AG04450 (cell line): ENCODE data around the gene CCDC183. TPM values are rescaled to one million over a fixed set of nuclear protein-coding genes. Genes with fewer than 3 reads are reported as not detected.
A peak's percentile ranks its signal among the peaks of the same experiment; 100 is the strongest.
"Not testable (repeated sequence)": the region's sequence is repeated elsewhere in the genome, so short reads cannot be mapped to it uniquely, and the experiment has no call there.

Experiments used
- CTCF ChIA-PET: fragments of 300-600, 350-600 bp; formaldehyde crosslinking; extraction: SDS; loops from one replicate; lab custom pipeline; 2022; ENCODE audit warnings: antibody characterized with exemption, inconsistent platforms; lab: Charles Lee
- POLR2A ChIA-PET: fragments of 350-600 bp; formaldehyde crosslinking; extraction: SDS; loops from one replicate; lab custom pipeline; 2021; ENCODE audit warnings: antibody characterized with exemption, inconsistent platforms; lab: Yijun Ruan, JAX
- DNase-seq: peaks from one replicate; pipeline ENCODE4 v3.0.0-alpha.2; 2011; ENCODE audit warnings: low read depth, low spot score
- H3K27ac ChIP-seq: one replicate; pipeline ENCODE4 v1.5.1; 2012; ENCODE audit warnings: low read depth, low read length, control low read depth
- H3K27me3 ChIP-seq: one replicate; pipeline ENCODE4 v1.6.0; 2012; ENCODE audit warnings: low read length; ENCODE audit not compliant: control insufficient read depth, insufficient read depth
- H3K4me3 ChIP-seq: 2 replicates; pipeline ENCODE4 v1.5.1; 2011; ENCODE audit warnings: mild to moderate bottlenecking, low read depth, low read length, control low read depth
- H3K9me3 ChIP-seq: 2 replicates; pipeline ENCODE4 v1.5.1; 2012; ENCODE audit warnings: low read length; ENCODE audit not compliant: control insufficient read depth, insufficient read depth
- polyA plus RNA-seq: library from polyadenylated mRNA; depleted of rRNA; stranded (reverse); fragments of >200 nt; gene quantifications from 2 replicates; pipeline ENCODE4 v1.2.3, GENCODE V29; 2011
- TF ChIP-seq, protein P1 (sequence below): IDR thresholded peaks from 2 replicates; pipeline ENCODE4 v1.5.1; 2011; ENCODE audit warnings: low read depth, low read length, control low read depth, inconsistent platforms

The CCDC183 gene
- polyA plus RNA-seq, 1 experiment = 0.21 TPM

DNA sequence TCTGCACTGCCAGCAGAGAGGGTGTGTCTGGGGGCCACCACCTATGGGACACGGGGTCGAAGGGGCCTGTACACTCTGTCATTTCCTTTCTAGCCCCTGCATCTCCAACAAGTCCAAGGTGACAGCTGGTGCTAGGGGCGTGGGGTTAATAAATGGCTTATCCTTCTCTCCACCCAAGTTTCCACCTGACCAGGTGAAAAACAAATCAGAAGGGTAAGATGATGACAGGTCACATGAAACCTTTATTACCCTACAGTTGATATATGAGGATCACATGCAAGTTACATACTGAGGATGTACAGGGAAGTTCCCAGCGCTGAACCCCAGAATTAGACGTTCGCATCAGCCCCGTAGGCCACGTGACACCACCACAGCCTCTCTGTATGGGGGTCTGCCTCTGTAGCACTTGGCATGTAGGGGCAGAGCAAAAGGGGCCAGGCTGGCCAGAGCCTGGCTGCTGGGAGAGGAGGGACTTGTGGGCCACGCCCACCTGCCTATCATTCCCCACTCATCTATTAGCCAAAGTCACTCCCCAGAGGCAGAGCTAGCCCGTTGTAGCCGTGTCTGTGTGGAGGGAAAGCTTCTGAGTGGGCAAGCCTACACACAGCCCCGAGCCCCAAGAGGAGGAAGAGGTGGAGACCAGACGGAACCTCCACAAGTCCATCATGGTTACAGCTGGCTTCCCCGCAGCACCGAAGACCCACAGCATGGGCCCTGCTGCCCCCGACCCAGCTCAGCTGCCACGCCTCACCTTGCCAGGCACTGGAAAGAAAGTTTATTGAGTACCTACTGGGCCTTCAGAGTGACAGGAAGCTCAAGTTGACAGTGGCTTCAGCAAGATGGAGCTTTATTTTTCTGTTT, 2.8 kb upstream of the CCDC183 start:
- H3K9me3 ChIP-seq = no peaks in the 10 kb centered on the region; the same call in 1 of the 2 replicates
- H3K27me3 ChIP-seq = peaks cover 16% of the 10 kb centered on the region
- no peak for DNase-seq
- TF ChIP-seq, protein P1, sequence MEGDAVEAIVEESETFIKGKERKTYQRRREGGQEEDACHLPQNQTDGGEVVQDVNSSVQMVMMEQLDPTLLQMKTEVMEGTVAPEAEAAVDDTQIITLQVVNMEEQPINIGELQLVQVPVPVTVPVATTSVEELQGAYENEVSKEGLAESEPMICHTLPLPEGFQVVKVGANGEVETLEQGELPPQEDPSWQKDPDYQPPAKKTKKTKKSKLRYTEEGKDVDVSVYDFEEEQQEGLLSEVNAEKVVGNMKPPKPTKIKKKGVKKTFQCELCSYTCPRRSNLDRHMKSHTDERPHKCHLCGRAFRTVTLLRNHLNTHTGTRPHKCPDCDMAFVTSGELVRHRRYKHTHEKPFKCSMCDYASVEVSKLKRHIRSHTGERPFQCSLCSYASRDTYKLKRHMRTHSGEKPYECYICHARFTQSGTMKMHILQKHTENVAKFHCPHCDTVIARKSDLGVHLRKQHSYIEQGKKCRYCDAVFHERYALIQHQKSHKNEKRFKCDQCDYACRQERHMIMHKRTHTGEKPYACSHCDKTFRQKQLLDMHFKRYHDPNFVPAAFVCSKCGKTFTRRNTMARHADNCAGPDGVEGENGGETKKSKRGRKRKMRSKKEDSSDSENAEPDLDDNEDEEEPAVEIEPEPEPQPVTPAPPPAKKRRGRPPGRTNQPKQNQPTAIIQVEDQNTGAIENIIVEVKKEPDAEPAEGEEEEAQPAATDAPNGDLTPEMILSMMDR = no peak
- POLR2A ChIA-PET = no interaction called here
- no peak overlapping the region for H3K27ac ChIP-seq
- no peak overlapping the region for H3K4me3 ChIP-seq
- CTCF ChIA-PET = interaction anchor here (1.3 to 2.7 kb wide), 3 partner anchors 10 to 28 kb away, joined by 3 to 13 read pairs (median 12); partner anchors contain the start of gene RABL6

DNA sequence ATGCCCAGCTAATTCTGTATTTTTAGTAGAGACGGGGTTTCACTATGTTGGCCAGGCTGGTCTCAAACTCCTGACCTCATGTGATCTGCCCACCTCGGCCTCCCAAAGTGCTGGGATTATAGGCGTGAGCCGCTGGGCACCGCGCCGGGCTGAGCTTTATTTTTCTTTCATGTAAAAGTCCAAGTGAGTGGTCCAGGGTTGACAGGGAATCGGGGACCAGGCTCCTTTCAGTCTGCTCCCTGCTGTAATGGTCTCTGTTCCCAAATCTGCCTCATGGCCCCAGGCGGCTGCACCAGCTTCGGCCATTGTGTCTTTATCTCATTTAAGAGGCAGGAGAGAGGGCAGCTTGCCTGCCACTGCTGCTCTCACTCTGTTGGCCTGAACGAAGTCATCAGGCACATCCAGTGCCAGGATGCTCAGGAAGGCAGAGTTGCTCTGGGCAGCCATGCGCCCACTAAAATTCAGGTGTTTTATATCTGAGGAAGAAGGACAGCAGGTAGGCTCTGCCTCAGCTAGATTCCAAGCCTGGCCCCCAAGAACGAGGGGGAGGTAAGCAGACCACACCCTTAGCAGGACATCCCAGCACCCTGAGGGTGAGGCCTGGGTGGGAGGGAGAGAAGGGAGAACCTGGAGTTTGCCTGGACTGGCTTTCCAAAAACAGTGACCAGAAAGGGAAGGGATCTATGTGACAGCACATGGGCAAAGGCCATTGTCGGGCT, 1.7 kb upstream of the CCDC183 start:
- POLR2A ChIA-PET = interaction anchor here (1.0 kb wide), 1 partner anchor 14 kb away, joined by 3 read pairs; the partner anchor contains the start of gene RABL6
- TF ChIP-seq, protein P1 = no peak
- H3K27ac ChIP-seq = no peak overlapping the region
- peaks cover 27% of the 10 kb centered on the region for H3K27me3 ChIP-seq
- no peaks in the 10 kb centered on the region; the same call in 1 of the 2 replicates for H3K9me3 ChIP-seq
- no peak overlapping the region for H3K4me3 ChIP-seq
- CTCF ChIA-PET = interaction anchor here (2.3 to 2.7 kb wide), 2 partner anchors 8 to 12 kb away, joined by 12 to 13 read pairs; partner anchors contain the start of gene RABL6
- no peak for DNase-seq

DNA sequence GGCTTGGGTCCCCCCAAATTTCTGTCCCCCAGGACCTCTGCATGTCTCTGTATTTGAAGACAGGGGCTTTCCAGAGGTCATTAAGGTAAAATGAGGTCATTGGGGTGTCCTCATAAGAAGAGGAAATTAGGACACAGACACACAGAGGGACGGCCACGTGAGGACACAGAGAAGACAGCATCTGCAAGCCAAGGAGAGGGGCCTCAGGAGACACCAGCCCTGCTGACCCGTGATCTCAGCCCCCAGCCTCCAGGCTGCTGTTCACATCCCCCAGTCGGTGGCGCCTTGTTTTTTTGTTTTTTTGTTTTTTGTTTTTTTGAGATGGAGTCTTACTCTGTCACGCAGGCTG, 1.2 kb upstream of the CCDC183 start:
- no peak overlapping the region for H3K4me3 ChIP-seq
- POLR2A ChIA-PET = interaction anchor here (1.0 kb wide), 1 partner anchor 13 kb away, joined by 3 read pairs; the partner anchor contains the start of gene RABL6

DNA sequence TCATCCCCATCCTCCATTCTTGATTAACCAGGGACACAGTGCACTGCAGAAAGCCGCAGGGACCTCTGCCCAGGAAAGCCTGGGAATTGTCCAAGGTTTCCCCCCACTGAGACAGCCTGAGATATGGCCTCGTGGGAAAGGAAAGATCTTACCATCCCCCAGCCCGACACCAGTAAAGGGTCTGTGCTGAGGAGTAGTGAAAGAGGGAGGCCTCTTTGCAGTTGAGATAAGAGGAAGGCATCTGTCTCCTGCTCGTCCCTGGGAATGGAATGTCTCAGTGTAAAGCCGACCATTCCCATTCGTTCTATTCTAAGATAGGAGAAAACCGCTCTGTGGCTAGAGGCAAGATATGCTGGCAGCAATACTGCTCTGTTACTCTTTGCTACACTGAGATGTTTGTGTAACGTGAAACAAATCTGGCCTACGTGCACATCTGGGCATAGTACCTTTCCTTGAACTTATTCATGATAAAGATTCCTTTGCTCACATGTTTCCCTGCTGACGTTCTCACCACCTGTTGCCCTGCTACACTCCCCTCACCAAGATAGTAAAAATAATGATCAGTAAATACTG, 723 bp downstream of the CCDC183 start:
- DNase-seq, POLR2A ChIA-PET: not testable (repeated sequence)
- peaks cover 45% of the 10 kb centered on the region for H3K27me3 ChIP-seq

More for the DNA sequence above, 1.2 kb upstream of the CCDC183 start:
- H3K27ac ChIP-seq = no peak overlapping the region
- TF ChIP-seq, protein P1 = no peak
- H3K9me3 ChIP-seq = no peaks in the 10 kb centered on the region; the same call in 1 of the 2 replicates
- H3K27me3 ChIP-seq = peaks cover 32% of the 10 kb centered on the region
- no peak for DNase-seq
- CTCF ChIA-PET = no interaction called here

DNA sequence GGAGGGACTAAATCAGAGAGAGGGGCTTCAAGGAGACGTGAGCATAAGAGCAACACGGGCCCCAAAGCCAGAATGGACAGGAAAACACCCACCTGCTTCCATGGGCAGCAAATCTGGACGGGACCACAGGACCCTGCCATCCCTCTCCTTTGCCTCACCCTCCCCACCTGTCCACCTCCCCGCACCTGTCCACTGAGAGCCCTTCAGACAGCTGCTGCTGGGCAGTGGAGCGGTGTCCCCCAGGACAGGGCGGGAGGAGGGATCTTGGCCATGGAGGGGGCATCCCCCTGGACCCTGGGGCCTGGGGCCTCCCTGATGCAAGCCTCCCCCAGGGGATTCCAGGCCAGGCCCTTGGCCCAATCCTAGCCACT, 2.6 kb downstream of the CCDC183 start:
- Histone ChIP-seq H3K4me3 (no peak overlapping the region), H3K27me3 (peaks cover 51% of the 10 kb centered on the region), H3K27ac (peak overlapping the region; percentile 11), H3K9me3 (no peaks in the 10 kb centered on the region; the same call in 1 of the 2 replicates)
- ChIA-PET CTCF (no interaction called here), POLR2A (no interaction called here)
- TF ChIP-seq, protein P1 = no peak
- no peak for DNase-seq

More for the DNA sequence above, 723 bp downstream of the CCDC183 start:
- CTCF ChIA-PET = interaction anchor here (0.7 kb wide), 1 partner anchor 239 kb away, joined by 5 read pairs; no protein-coding TSS in a partner anchor
- not testable (repeated sequence) for H3K9me3 ChIP-seq, H3K4me3 ChIP-seq, H3K27ac ChIP-seq
